Panc1 (cell line): ENCODE measurements around the gene ZNF124. TPM values are rescaled to one million over a fixed set of nuclear protein-coding genes. Genes with fewer than 3 reads are reported as not detected.
A peak's percentile ranks its signal among the peaks of the same experiment; 100 is the strongest.

Experiments
- ATAC-seq: fragments of 200-7000 bp; cut with Tn5 transposase; 2 replicates; pipeline ENCODE4 v1.9.1; 2020; ENCODE audit warnings: mild to moderate bottlenecking, moderate library complexity
- BruUV-seq: library from RNA; stranded (reverse); fragments of 400-500 nt; replicated peaks from 2 replicates; lab custom pipeline; 2021; lab: Mats Ljungman, UMichigan
- CTCF ChIA-PET: fragments of 300-600 bp; sonication (Branson Sonifier 250); formaldehyde crosslinking; loops from one replicate; lab custom pipeline; 2022; ENCODE audit warnings: antibody characterized with exemption; lab: Charles Lee
- POLR2A ChIA-PET: fragments of 300-600 bp; sonication (Branson Sonifier 250); formaldehyde crosslinking; loops from one replicate; lab custom pipeline; 2022; ENCODE audit warnings: antibody characterized with exemption; lab: Charles Lee
- DNase-seq: peaks from one replicate; pipeline ENCODE4 v3.0.0-alpha.2; 2010; ENCODE audit warnings: low read depth, low spot score
- H3K27ac ChIP-seq: 2 replicates; pipeline ENCODE4 v1.5.1; 2011; ENCODE audit warnings: mild to moderate bottlenecking, low read length, inconsistent platforms
- H3K27me3 ChIP-seq: fragments of 200-500 bp; sonication (Bioruptor generic); 2 replicates; pipeline ENCODE4 v1.6.0; 2014; ENCODE audit warnings: low read length, inconsistent platforms; ENCODE audit not compliant: control insufficient read depth, insufficient read depth
- H3K36me3 ChIP-seq: fragments of 200-500 bp; sonication (Bioruptor generic); 2 replicates; pipeline ENCODE4 v1.5.1; 2014; ENCODE audit warnings: inconsistent platforms, mild to moderate bottlenecking, low read length, moderate library complexity; ENCODE audit not compliant: control insufficient read depth, insufficient read depth
- H3K4me1 ChIP-seq: 2 replicates; pipeline ENCODE4 v1.5.1; 2011; ENCODE audit warnings: inconsistent platforms, mild to moderate bottlenecking, low read length, moderate library complexity; ENCODE audit not compliant: control insufficient read depth, insufficient read depth
- H3K4me3 ChIP-seq, 2 experiments: 2 replicates each; pipeline ENCODE4 v1.5.1; 2011 to 2012; ENCODE audit warnings: low read depth in 2 of 2, low read length in 2 of 2, mild to moderate bottlenecking in 2 of 2, inconsistent platforms in 1 of 2, moderate library complexity in 1 of 2
- H3K9me3 ChIP-seq: fragments of 200-500 bp; sonication (Bioruptor generic); 2 replicates; pipeline ENCODE4 v1.5.1; 2014; ENCODE audit warnings: low read depth, mild to moderate bottlenecking, inconsistent platforms, low read length, moderate library complexity; ENCODE audit not compliant: control insufficient read depth, insufficient read depth
- POLR2AphosphoS5 ChIP-seq: IDR thresholded peaks from 2 replicates; pipeline ENCODE4 v1.6.1; 2012; ENCODE audit warnings: mild to moderate bottlenecking, low read depth, low read length, moderate library complexity
- SIN3A ChIP-seq: IDR thresholded peaks from 2 replicates; pipeline ENCODE4 v1.6.1; 2012; ENCODE audit warnings: low read depth, mild to moderate bottlenecking, low read length, moderate library complexity, borderline replicate concordance; ENCODE audit not compliant: insufficient read depth
- TCF7L2 ChIP-seq: IDR thresholded peaks from 2 replicates; pipeline ENCODE4 v1.6.1; 2011; ENCODE audit warnings: mild to moderate bottlenecking, low read depth, low read length, inconsistent platforms
- in situ Hi-C: cut with HindIII; loops from 2 replicates; pipeline ENCODE4 v1.10.0; 2016; ENCODE audit warnings: low sequenced_read_pairs, low pct_unique_long_range_greater_than_20kb
- intact Hi-C: fragments of 100-400 bp; cut with micrococcal nuclease; formaldehyde crosslinking; loops from one replicate; pipeline ENCODE4 v1.10.0; 2022; ENCODE audit not compliant: unreplicated experiment
- total RNA-seq: library from RNA; stranded (reverse); gene quantifications from one replicate; pipeline ENCODE4 v1.2.1, GENCODE V29; 2021; ENCODE audit not compliant: unreplicated experiment
- TF ChIP-seq, protein P1 (sequence below): fragments of 450-650 bp; IDR thresholded peaks from 2 replicates; pipeline ENCODE4 v1.5.1; 2017; ENCODE audit warnings: mild to moderate bottlenecking
- TF ChIP-seq, protein P2 (sequence below), 2 experiments: IDR thresholded peaks; 2 replicates each; pipeline ENCODE4 v1.6.1; 2011 to 2012; ENCODE audit warnings: low read depth in 2 of 2, control low read depth in 1 of 2, low read length in 1 of 2, mild to moderate bottlenecking in 1 of 2, moderate library complexity in 1 of 2; ENCODE audit not compliant: insufficient read depth in 1 of 2

Gene ZNF124
- total RNA-seq, 1 experiment from 2014 or later: 18.6 TPM

DNA sequence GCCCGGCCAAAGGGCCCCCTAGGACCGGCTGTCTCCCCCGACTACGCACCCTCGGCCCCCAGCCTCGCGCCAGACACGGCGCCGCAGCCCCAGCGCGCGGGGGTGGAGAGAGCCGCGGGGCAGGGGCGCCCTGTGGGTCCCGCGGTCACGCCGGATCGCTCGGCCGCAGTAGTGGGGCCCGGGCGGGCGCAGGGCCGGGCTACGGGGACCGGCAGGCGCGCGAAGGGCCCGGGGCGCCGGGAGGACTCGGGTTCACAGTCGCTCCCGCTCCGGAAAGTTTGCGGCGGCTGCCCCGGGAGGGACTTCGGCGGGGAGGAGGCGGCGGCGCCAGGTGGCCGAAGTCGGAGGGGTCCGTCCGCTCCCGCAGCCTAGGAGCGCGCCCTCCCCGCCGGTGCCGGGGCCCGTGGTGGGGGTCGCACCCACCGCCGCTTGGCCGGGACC, 60.5 kb downstream of the ZNF124 start:
- Histone ChIP-seq H3K9me3 (no peaks in the 10 kb centered on the region), H3K4me3 (peak overlapping the region; percentile 67 to 72), H3K27ac (peak overlapping the region; percentile 77), H3K36me3 (no peaks in the 10 kb centered on the region), H3K27me3 (no peaks in the 10 kb centered on the region), H3K4me1 (peaks cover 21% of the 10 kb centered on the region)
- intact Hi-C loops (no loop called here), in situ Hi-C loops (no loop called here)
- no TSS peak for BruUV-seq
- ChIA-PET CTCF (no interaction called here), POLR2A (no interaction called here)
- ATAC-seq (peak; percentile 36), DNase-seq (no peak)
- no peak for TF ChIP-seq POLR2AphosphoS5

DNA sequence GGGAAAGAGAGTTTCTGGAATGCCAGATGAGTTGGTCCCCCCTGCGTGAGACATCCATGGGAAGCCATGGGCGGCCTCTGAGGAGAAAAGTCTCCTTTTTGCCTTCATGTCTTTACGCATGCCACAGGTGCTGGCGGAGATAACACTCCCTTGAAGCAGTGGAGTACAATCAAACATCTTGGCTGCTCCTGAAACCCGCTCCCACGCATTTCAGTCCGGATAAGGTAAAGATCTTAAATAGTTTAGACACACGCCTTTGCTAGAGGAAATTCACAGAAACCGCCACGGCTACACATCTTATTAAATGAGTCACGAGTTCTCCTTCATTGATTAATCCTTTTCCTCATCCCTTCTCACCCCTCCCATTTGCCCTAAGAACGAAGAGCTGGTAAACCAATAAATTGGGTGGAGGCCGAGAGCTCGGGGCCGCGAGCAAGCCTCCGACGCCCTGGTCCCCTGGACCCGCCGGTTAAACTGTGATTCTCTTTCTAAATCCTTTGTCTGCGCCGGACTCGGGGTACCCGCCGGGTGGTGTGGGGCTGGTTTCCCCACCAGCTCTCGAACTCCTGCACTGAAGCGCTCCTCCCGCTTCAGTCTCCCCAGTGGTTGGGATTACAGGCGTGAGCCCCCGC, 61.1 kb downstream of the ZNF124 start:
- in situ Hi-C loops (no loop called here), intact Hi-C loops (no loop called here)
- DNase-seq: no peak
- Histone ChIP-seq H3K27me3 (no peaks in the 10 kb centered on the region), H3K9me3 (no peaks in the 10 kb centered on the region), H3K4me1 (peaks cover 21% of the 10 kb centered on the region), H3K27ac (peak overlapping the region; percentile 77), H3K4me3 (peak overlapping the region; percentile 67 to 72), H3K36me3 (no peaks in the 10 kb centered on the region)
- POLR2A ChIA-PET: no interaction called here
- no TSS peak for BruUV-seq
- no peak for TF ChIP-seq SIN3A
- TF ChIP-seq TCF7L2: no peak
- TF ChIP-seq, protein P1, sequence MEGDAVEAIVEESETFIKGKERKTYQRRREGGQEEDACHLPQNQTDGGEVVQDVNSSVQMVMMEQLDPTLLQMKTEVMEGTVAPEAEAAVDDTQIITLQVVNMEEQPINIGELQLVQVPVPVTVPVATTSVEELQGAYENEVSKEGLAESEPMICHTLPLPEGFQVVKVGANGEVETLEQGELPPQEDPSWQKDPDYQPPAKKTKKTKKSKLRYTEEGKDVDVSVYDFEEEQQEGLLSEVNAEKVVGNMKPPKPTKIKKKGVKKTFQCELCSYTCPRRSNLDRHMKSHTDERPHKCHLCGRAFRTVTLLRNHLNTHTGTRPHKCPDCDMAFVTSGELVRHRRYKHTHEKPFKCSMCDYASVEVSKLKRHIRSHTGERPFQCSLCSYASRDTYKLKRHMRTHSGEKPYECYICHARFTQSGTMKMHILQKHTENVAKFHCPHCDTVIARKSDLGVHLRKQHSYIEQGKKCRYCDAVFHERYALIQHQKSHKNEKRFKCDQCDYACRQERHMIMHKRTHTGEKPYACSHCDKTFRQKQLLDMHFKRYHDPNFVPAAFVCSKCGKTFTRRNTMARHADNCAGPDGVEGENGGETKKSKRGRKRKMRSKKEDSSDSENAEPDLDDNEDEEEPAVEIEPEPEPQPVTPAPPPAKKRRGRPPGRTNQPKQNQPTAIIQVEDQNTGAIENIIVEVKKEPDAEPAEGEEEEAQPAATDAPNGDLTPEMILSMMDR: no peak
- TF ChIP-seq, protein P2, sequence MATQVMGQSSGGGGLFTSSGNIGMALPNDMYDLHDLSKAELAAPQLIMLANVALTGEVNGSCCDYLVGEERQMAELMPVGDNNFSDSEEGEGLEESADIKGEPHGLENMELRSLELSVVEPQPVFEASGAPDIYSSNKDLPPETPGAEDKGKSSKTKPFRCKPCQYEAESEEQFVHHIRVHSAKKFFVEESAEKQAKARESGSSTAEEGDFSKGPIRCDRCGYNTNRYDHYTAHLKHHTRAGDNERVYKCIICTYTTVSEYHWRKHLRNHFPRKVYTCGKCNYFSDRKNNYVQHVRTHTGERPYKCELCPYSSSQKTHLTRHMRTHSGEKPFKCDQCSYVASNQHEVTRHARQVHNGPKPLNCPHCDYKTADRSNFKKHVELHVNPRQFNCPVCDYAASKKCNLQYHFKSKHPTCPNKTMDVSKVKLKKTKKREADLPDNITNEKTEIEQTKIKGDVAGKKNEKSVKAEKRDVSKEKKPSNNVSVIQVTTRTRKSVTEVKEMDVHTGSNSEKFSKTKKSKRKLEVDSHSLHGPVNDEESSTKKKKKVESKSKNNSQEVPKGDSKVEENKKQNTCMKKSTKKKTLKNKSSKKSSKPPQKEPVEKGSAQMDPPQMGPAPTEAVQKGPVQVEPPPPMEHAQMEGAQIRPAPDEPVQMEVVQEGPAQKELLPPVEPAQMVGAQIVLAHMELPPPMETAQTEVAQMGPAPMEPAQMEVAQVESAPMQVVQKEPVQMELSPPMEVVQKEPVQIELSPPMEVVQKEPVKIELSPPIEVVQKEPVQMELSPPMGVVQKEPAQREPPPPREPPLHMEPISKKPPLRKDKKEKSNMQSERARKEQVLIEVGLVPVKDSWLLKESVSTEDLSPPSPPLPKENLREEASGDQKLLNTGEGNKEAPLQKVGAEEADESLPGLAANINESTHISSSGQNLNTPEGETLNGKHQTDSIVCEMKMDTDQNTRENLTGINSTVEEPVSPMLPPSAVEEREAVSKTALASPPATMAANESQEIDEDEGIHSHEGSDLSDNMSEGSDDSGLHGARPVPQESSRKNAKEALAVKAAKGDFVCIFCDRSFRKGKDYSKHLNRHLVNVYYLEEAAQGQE (IDR thresholded peaks at IDR 0.05; ENCODE audit: insufficient read depth in 1 of 2, low read depth in 2 of 2, low read length in 1 of 2): no peak
- no peak for TF ChIP-seq POLR2AphosphoS5
- no peak for ATAC-seq
- CTCF ChIA-PET: no interaction called here

DNA sequence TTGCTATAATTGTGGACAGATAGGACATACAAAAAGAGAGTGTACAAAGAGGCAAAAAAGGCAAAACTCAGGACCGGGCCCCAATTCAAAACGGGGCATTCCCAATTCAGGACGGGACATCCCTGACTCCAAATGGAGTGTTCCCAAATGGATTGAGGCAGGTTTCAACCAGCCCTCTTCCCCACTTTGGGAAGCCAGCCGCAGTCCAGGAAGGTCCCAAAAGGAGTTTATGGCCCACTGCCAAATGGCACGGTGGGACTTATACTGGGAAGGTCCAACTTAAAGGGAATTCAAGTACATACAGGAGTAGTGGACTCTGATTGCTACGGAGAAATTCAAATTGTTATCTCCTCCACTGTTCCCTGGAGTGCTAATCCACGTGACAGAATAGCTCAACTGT, 64.1 kb downstream of the ZNF124 start:
- in situ Hi-C loops (no loop called here), intact Hi-C loops (no loop called here)
- BruUV-seq: no TSS peak
- no peaks in the 10 kb centered on the region for H3K36me3 ChIP-seq
- peaks cover 5% of the 10 kb centered on the region; the same call in 1 of the 2 replicates for H3K9me3 ChIP-seq
- no peak for ATAC-seq
- ChIA-PET POLR2A (no interaction called here), CTCF (no interaction called here)
- DNase-seq: no peak
- no peak overlapping the region for H3K27ac ChIP-seq
- TF ChIP-seq TCF7L2 (no peak), POLR2AphosphoS5 (no peak), SIN3A (no peak)
- TF ChIP-seq, protein P1: no peak
- TF ChIP-seq, protein P2 (IDR thresholded peaks at IDR 0.05; ENCODE audit: insufficient read depth in 1 of 2, low read depth in 2 of 2, low read length in 1 of 2): no peak
- peaks cover 16% of the 10 kb centered on the region for H3K4me1 ChIP-seq
- H3K27me3 ChIP-seq: no peaks in the 10 kb centered on the region
- no peak overlapping the region for H3K4me3 ChIP-seq
